ENCODE results near the gene RNU6-1.

The RNU6-1 gene

DNA sequence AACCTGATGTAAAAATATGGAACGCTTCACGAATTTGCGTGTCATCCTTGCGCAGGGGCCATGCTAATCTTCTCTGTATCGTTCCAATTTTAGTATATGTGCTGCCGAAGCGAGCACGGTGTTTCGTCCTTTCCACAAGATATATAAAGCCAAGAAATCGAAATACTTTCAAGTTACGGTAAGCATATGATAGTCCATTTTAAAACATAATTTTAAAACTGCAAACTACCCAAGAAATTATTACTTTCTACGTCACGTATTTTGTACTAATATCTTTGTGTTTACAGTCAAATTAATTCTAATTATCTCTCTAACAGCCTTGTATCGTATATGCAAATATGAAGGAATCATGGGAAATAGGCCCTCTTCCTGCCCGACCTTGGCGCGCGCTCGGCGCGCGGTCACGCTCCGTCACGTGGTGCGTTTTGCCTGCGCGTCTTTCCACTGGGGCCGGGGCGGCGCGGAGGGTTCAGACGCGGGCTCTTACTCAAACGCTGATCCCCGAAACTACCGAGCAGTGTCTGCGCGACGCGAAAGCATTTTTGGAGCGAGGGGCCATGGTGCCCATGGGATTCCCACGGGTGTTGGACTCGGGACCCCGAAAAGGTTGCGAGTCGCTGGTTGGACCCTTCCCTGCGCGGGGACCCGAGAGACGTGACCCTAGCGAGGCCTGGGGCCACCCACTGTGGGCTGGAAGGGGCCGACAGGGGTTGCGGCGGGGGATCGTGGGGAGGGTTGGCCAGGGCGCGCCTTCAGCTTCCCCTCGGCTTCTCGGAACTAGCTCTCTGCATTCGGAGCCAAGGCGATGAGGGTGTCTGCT, at the start of gene RNU6-1:
Gene RNU6-1 (minus strand): TSS at position 117 of the 820 bp plus-strand sequence.
- DNase-seq (ENCODE audit: low spot score) = peak; percentile 96

DNA sequence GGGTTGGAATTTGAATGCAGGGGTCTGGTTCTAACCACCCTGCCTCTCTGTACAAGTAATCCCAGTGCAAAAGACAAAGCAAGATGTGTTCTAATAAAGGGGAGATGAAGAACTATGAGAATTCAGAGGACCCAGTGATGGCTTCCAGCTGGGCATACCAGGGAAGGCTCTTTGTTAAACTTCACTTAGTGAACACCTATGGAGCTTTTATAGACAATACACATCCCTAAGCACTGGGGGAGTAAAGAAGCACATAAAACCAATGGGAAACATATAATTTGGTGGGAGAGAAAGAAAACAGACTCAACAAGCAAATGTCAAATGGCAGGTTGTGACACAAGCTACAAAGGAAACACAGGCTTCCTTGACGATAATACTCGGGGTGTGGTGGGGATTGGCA, 47.9 kb upstream of the RNU6-1 start:
- DNase-seq (ENCODE audit: low spot score) = no peak

DNA sequence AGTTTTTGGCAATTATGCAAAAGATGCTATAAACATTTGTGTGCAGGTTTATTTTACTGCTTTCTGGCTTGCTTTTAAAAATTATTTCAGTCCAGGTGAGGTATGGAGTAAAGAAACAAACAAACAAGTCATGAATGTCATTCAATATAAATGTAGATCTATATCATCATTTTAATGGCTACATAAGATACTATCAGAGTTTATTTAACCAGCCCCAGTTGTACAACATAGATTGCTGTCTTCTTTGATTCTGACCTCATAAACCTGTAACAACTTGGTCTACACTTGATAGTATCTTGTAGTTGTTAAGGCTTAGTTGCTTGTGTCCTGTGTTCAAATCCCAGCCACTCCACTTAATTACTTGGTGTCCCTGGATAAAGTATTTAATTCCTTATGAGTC, 46.0 kb upstream of the RNU6-1 start:
- no peak for DNase-seq (ENCODE audit: low spot score)

DNA sequence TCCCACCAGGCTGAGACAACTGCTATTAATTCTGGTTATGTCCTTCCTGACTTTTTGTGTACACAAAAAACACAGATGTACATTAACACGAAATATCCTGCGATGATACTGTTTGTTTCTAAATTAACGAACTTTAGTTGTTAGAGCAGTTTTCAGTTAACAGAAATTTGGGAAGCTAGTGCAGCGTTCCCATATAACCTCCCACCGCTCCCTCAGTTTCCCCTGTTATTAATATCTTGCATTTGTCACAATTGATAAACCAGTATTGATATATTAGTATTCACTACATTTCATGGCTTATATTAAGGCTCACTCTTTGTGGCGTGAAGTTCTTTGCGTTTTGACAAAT, 45.3 kb upstream of the RNU6-1 start:
- DNase-seq (ENCODE audit: low spot score) = no peak

DNA sequence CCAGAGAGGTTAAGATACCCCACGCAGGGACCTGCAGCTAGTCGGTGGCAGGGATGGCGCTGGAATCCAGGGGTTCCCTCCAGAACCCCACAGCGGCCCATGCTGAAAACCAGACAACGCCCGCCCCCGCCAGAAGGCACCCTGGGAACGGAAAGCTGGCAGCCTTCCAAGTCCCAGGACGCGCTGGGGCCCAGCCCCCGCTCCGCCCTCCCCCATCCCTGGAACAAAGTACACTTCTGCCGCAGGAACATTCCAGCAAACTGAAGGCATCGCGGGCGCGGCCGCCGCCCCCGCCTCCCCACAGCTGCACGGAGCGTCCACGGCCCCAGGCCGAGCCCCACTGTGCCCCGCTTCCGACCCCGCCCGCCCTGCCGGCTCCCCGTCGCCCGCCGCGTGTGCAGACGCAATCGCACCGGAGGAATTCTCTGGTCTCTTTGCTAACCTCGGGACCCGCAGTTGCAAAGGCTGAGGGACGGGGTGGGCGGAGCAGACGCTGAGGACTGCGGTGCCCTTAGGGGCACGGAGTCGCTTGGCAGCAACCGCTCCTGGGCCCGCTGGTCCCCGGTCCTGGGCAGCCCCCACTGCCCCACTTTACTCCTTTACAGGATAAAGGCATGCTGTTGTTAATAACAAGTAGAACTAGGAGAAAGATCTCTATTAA, 44.8 kb upstream of the RNU6-1 start:
- peak; percentile 70 for DNase-seq (ENCODE audit: low spot score)

DNA sequence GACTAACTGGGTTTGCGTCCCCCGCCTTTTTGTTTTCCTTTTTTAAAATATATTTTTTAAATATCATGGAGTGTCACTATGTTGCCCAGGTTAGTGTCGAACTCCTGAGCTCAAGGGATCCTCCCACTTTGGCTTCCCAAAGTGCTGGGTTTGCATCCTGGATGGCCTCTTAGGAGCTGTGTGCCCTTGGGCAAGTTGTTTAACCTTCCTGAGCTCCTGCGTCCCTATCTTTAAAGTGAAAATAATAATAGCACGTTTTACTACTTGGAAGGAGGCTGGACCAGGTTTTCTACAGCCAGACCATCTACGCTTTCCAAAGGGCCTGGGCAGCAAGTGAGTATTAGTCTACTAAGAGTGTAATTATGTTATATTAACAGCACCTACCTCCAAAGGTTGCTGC, 44.2 kb upstream of the RNU6-1 start:
- DNase-seq (ENCODE audit: low spot score) = no peak

DNA sequence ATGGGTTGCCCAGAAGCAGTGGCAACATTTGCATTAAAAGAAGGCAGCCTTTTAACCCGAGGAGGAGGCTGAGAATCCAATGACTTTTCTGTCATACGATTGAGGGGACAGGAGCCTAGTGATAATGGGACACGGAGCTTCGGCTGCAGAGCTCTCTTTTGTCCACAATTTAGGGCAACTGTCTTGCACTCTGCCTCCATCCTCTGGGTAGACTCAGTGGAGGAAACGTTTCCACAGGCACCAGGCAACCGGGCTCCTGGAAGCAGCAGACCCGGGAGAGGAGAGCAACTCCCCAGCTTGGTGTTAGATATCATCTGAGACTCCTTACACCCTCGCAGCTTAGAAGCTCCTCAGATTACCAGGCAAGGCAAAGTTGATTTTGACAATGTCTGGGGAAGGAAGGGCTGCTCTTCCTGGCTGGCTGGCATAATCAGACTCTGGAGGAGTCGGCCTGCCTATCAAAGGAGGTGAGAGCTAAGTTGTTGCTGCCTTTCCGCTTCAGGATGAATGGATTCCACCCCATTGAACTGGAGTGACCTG, 43.5 kb upstream of the RNU6-1 start:
- DNase-seq (ENCODE audit: low spot score) = no peak

DNA sequence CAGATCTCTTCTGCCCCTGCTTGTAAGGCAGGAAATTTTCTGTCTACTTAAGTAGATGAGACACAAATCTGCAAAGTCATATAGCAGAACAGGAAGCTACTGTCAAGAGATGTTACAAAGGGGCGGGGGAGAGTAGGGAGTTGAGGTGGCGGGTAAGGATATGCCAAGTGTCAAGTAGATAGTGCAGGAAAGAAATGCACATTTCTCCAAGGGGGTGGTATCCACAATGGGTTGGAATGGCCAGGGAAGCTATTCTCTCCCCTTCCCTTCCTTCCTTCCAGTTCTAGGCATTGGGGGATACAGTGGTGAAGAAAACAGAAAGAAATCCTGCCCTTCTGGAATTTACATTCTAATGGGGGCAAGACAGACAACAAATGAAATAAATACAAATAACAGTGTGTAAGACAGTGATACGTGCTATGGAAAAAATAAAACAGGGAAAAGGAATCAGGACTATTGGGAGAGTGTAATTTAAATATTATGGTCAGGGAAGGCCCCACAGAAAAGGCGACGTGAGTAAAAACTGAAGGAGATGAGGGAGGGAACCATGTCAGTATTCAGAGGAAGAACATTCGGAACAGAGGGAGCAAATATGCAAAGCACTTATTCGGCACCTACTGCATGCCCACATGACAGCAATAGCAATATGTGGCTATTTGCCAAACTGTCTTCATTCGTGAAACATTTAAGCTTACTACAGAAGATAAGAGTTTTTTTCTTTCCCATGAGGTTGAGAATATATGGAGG, 42.8 kb upstream of the RNU6-1 start:
- DNase-seq (ENCODE audit: low spot score) = peak; percentile 20

DNA sequence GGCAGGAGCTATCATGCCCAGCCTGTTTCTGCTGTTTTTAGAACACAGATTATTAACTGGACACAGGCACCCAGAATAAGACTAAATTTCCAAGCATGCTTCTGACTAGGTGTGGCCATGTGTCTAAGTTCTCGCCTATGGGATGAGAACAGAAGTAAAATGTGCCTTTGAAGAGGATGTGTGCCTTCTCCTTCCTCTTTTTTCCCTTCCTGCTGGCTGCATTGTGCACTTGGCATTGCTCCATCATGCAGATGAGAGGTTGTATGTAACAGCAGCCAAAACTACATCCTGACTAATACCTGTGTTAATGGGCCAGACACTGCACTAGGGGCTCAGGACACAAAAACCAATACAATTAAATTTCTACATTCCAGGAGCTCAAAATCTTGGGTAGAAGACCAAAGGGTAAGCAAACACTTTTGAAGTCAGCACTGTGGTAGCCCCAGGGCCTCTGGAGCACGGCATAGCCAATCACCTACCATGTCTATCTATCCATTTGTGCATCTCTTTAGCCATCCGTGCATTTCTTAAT, 40.9 kb upstream of the RNU6-1 start:
- DNase-seq (ENCODE audit: low spot score) = no peak

DNA sequence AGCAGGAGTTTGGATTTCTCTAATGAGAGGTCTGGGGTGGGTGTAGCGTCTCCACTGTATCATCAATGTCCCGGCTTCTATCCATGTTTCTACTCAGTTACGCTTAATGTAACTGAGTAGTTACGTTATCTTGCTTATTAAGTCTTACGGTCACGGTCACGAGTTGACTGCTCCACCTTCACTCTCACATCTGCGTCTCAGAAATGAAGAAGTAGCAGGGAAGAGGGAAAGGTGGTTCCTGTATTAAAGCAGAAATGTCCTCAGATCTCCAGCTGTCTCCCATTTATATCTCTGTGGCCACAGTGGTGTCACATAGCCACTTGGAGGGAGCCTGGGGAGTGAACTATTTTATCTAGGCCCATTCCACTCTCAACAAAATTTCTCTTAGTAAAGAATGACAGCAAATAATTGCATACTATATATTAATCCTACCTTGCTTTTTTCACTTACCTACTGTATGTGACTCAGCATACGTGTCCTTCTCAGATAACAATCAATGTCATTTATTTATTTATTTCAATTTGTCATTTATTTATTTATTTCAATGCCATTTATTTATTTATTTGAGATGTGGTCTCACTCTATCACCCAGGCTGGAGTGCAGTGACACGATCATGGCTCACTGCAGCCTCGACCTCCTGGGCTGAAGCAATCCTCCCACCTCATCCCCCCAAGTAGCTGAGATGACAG, 39.7 kb upstream of the RNU6-1 start:
- no peak for DNase-seq (ENCODE audit: low spot score)

DNA sequence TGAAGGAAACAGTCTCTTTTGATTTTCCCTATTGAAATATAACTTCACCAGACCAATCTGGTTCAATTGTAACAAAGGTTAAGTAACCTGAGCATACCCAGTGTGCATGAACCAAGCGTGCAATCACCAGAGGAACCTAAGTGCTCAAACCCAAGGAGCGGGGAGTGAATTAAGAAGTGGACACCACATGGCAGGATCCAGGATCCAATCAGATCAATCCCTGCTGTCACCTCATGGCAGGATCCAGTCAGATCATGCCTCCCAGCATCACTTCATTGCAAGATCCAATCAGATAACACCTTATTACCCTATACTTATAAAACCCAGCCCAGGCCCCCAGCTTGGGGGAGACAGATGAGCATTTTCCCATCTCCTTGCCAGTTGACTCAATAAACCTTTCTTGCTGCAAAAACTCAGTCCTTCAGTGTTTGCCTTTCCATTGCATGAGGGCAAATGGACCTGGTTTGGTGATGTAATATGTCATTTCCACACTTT, 38.9 kb upstream of the RNU6-1 start:
- no peak for DNase-seq (ENCODE audit: low spot score)

DNA sequence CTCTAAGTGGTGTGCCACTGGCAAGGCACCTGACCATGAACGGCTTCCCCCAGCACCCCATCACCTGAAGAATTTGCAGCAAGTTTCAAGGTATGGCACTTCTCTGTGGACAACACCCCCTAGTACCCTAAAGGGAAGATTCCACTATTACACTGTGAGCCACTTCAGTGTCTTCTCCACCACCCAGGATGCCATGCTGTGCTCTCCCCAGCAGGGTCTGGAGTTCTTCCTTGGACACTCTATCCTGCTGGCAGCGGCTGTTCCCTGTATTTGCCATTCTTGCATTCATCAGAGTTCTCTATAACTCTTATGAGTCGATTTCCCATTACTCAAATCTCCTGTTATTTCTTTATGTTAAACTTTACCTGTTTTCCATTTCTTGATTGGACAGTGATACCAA, 33.9 kb upstream of the RNU6-1 start:
- DNase-seq (ENCODE audit: low spot score) = no peak

DNA sequence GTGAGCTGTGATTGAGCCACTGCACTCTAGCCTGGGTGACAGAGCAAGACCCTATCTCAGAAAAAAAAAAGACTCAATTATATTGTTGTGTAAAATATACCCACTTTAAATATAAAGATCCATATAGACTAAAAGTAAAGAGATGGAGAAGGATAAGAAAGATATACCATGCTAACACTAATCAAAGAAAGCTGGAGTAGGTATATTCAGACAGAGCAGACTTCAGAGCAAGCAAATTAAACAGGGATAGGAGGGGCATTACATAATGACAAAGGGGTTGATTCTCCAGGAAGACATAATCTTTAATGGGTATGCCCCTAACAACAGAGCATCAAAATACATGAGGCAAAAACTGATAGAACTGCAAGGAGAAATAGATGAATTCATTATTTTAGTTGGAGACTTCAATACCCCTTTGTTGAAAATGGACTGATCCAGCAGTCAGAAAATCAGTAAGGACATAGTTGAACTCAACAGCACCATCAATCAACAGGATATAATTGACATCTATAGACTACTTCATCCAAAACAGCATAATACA, 31.1 kb upstream of the RNU6-1 start:
- DNase-seq (ENCODE audit: low spot score) = no peak

DNA sequence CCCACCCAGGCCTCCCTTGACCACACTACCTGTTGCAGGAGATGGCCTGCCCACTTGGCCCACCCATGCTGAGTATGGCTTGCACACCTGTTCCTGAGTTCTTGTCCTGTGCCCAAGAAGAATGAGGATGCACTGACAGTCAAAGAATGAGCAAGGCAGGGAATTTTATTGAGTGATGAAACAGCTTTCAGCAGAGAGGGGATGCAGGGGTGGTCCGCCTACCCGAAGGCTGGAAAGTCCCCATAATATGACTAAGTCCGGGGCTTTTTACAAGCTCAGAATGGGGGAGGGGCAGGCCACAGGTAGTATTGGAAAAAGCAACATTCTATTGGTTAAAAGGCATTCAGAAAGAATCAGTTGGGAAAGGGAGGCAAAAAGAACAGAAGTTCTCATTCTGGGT, 29.9 kb upstream of the RNU6-1 start:
- DNase-seq (ENCODE audit: low spot score) = no peak

DNA sequence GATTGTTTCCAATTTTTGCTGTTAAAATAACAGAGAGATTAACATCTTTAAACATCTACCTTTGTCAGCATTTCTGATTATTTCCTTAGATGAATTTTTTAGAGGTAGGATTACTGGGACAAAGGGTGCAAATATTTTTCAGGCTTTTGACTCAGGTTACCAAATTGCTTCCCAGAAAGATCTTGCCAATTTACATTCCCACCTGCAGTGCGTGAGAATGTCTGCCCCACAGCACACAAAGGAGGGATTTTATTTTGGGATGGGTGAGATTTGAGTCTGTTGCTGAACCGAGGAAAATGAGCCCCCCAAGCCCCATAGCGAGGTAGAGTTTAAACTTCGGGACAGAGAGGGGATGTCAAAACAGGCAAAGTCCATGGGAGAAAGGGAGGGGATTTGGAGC, 25.9 kb upstream of the RNU6-1 start:
- no peak for DNase-seq (ENCODE audit: low spot score)

DNA sequence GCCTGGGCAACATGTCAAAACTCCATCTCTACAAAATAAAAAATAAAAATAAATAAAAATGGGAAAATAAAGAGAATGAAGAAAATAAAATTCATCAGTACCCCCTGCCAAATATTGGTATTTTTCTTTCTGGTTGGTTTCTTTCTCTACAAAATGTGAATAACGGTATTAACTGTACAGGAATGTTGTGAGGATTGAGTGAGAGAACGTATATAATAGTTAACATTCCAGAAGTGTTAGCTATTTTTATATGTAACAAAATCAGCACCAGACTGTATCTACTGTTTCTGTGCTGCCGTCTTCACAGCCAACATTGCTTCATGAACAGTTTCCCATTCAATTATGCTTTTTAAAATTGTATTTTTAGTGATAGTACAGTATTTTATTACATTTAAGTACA, 25.5 kb upstream of the RNU6-1 start:
- DNase-seq (ENCODE audit: low spot score) = no peak

DNA sequence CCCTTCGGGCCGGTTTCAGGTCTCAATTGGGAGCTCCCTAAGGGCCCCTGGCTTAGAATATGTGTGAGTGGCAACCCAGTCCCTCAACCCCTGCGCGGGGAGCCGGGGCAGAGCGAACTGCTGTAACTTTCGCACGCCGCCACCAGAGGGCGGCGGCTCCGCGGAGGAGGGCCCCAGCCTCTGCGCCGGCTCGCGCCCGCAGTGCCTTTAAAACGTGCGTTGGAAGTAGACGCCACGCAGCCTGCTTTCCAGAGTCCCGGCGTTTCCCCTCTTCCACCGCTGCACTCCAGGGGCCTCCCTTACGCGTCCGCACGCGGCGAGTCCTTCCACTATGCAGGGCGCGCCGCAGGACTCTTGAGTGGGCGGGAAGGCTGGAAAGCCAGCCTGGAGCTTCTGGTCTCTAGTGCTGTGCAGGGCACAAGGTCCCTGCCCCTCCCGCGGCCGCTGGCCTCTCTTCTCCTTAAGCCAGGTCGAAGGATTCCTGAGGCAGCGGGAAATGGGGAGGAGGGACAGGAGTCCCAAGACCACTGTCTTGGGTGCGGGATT, 23.7 kb upstream of the RNU6-1 start:
- DNase-seq (ENCODE audit: low spot score) = peak; percentile 63

DNA sequence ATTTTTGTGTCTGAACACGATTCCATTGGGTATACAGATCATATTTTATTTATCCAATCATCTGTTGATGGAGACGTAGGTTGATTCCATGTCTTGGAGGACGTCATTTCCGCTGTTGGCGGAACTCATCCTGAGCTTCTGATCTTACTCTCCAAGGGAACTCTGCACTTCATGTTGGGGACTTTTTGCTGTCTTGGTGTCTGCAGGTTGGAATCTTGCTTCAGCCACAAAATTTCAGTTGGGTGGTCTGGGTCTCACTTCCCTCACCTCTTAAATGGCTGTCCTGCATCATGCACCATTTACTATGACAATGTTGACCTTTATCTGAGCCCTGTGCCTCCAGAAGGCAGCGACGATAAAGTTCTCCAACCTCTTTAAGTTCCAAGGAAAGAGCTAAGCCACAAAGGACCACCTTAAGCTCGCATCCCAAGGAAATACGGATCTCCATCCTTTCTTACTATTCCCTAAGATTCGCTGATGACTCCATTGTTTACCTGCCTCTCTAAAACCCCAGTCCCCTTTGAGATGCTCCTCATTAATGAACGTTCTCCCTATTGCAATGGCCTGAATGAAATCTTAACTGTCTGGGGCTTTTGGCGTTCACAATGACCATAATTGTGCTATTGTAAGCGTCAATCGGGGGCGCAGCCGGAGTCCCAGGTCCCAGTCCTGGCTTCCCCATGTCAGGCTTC, 23.1 kb upstream of the RNU6-1 start:
- no peak for DNase-seq (ENCODE audit: low spot score)

DNA sequence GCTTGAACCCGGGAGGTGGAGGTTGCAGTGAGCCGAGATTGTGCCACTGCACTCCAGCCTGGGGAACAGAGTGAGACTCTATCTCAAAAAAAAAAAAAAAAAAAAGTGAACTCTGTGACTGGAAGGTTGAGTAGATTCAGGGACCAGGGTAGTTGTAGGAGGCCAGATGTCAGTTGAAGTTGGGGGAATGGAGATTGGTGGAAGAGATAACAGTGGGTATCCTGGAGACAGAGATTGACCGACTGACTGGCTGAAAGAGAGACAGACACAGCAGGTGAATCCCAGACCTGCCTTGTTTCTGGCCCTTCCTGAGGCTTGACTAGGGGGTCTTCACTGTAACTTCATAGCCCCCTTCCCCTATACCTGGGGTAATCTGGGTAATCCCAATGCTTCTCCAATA, 22.1 kb upstream of the RNU6-1 start:
- no peak for DNase-seq (ENCODE audit: low spot score)

DNA sequence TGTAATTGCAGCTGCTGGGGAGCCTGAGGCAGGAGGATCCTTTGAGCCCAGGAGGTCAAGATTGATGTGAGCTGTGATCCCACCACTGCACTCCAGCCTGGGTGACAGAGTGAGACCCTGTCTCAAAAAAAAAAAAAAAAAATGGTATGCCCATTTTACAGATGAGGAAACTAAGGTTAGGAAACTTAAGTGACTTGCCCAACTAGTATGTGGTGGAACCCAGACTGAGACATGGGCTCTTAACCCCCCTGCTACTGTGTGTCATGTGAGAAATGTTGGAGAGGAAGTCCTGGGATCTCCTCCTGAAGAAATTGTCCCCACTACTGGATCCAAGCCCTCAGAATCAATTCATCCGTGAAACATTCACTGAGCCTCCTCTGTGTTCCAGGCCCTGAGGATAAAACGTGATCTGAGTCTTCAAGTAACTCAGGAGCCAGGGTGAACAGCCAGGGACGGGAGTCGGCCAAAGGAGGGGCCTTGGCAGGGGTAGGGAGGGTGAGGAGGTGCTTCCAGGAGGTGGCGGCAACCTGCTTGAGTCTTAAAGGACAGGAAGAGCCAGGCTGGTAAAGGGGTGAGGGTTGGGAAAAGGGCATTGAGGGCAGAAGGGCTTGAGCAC, 19.6 kb upstream of the RNU6-1 start:
- DNase-seq (ENCODE audit: low spot score) = no peak
